Nephron (organoid): ENCODE measurements around the gene NEAT1.

Experiments
- H3K27ac Mint-ChIP-seq, 3 experiments: 2 replicates each; pipeline ENCODE4 v1.8.0; 2020; ENCODE audit warnings: mixed read lengths in 3 of 3, mild to moderate bottlenecking in 2 of 3, moderate library complexity in 1 of 3
- H3K27me3 Mint-ChIP-seq: 2 replicates; pipeline ENCODE4 v1.8.0; 2021; ENCODE audit warnings: low read depth, mild to moderate bottlenecking, moderate library complexity, mixed read lengths
- H3K36me3 Mint-ChIP-seq: 2 replicates; pipeline ENCODE4 v1.8.0; 2020; ENCODE audit warnings: low read depth, mixed read lengths
- H3K4me1 Mint-ChIP-seq: 2 replicates; pipeline ENCODE4 v1.8.0; 2020; ENCODE audit warnings: mixed read lengths
- H3K4me3 Mint-ChIP-seq, 3 experiments: 2 replicates each; pipeline ENCODE4 v1.8.0; 2020; ENCODE audit warnings: mild to moderate bottlenecking in 3 of 3, mixed read lengths in 3 of 3, moderate library complexity in 2 of 3
- H3K9me3 Mint-ChIP-seq: 2 replicates; pipeline ENCODE4 v1.8.0; 2020; ENCODE audit warnings: mixed read lengths
- CTCF ChIP-seq, 3 experiments: fragments of 200-600 bp; sonication (generic); IDR thresholded peaks; one replicate each; pipeline ENCODE4 v1.5.0; 2021; ENCODE audit warnings: antibody characterized with exemption in 3 of 3; ENCODE audit not compliant: unreplicated experiment in 3 of 3

NEAT1 gene

GRCh38 chr11:65428578-65429067 lies 6.0 kb downstream of the NEAT1 start:
- TF ChIP-seq CTCF (IDR thresholded peaks at IDR 0.05; ENCODE audit: unreplicated experiment in 3 of 3) = no peak
- H3K36me3 Mint-ChIP-seq = peaks cover 39% of the 10 kb centered on the region
- H3K27me3 Mint-ChIP-seq = no peaks in the 10 kb centered on the region
- H3K4me3 Mint-ChIP-seq = peak overlapping the region; percentile 91 to 99 (median 92)
- H3K9me3 Mint-ChIP-seq = no peaks in the 10 kb centered on the region
- peaks cover 69% of the 10 kb centered on the region for H3K4me1 Mint-ChIP-seq
- peak overlapping the region; percentile 38 to 73 (median 71) for H3K27ac Mint-ChIP-seq

GRCh38 chr11:65429068-65429681 lies 6.6 kb downstream of the NEAT1 start:
- Mint-ChIP-seq H3K4me1 (peaks cover 65% of the 10 kb centered on the region), H3K36me3 (peaks cover 40% of the 10 kb centered on the region), H3K27me3 (no peaks in the 10 kb centered on the region), H3K27ac (peak overlapping the region; percentile 27 to 72 (median 29)), H3K9me3 (no peaks in the 10 kb centered on the region), H3K4me3 (peak overlapping the region; percentile 45 to 57 (median 50))
- TF ChIP-seq CTCF (IDR thresholded peaks at IDR 0.05; ENCODE audit: unreplicated experiment in 3 of 3) = no peak

- peaks cover 58% of the 10 kb centered on the region for H3K4me1 Mint-ChIP-seq
- H3K27me3 Mint-ChIP-seq = no peaks in the 10 kb centered on the region
- H3K27ac Mint-ChIP-seq = peak overlapping the region; percentile 27 to 72 (median 29)
- peaks cover 42% of the 10 kb centered on the region for H3K36me3 Mint-ChIP-seq
- peak overlapping the region; percentile 37 to 60 (median 49) for H3K4me3 Mint-ChIP-seq
- no peaks in the 10 kb centered on the region for H3K9me3 Mint-ChIP-seq
- TF ChIP-seq CTCF (IDR thresholded peaks at IDR 0.05; ENCODE audit: unreplicated experiment in 3 of 3) = no peak
Measured at GRCh38 chr11:65429724-65430405, 7.3 kb downstream of the NEAT1 start.

- H3K36me3 Mint-ChIP-seq = peaks cover 45% of the 10 kb centered on the region
- H3K27ac Mint-ChIP-seq = peak overlapping the region; percentile 27 to 72 (median 29)
- H3K4me1 Mint-ChIP-seq = peaks cover 52% of the 10 kb centered on the region
- peak overlapping the region; percentile 37 to 60 (median 49) for H3K4me3 Mint-ChIP-seq
- no peaks in the 10 kb centered on the region for H3K27me3 Mint-ChIP-seq
- H3K9me3 Mint-ChIP-seq = no peaks in the 10 kb centered on the region
- no peak for TF ChIP-seq CTCF (IDR thresholded peaks at IDR 0.05; ENCODE audit: unreplicated experiment in 3 of 3)
Measured at GRCh38 chr11:65430406-65431217, 8.0 kb downstream of the NEAT1 start.

- no peaks in the 10 kb centered on the region for H3K27me3 Mint-ChIP-seq
- H3K27ac Mint-ChIP-seq = peak overlapping the region in 1 of 3 experiments; percentile 34
- peaks cover 47% of the 10 kb centered on the region for H3K36me3 Mint-ChIP-seq
- no peak for TF ChIP-seq CTCF (IDR thresholded peaks at IDR 0.05; ENCODE audit: unreplicated experiment in 3 of 3)
- no peaks in the 10 kb centered on the region for H3K9me3 Mint-ChIP-seq
- H3K4me3 Mint-ChIP-seq = no peak overlapping the region
- peaks cover 42% of the 10 kb centered on the region for H3K4me1 Mint-ChIP-seq
Measured at GRCh38 chr11:65431451-65432099, 9.0 kb downstream of the NEAT1 start.
